HepG2 (cell line): ENCODE measurements around the gene AGRN.

Source experiments
- ATF6 ChIP-seq: sonication (generic); formaldehyde crosslinking; conservative IDR thresholded peaks from 2 replicates; pipeline ENCODE4 v1.4.0; 2020; ENCODE audit warnings: missing genetic modification reagents
- ESRRA ChIP-seq: sonication (generic); formaldehyde crosslinking; IDR thresholded peaks from 2 replicates; pipeline ENCODE4 v1.5.1; 2020; ENCODE audit warnings: mild to moderate bottlenecking, low read depth, missing genetic modification reagents
- GABPA ChIP-seq, 2 experiments: IDR thresholded peaks; 2 replicates each; pipeline ENCODE4 v1.6.1; 2011 to 2016; ENCODE audit warnings: low read depth in 2 of 2, low read length in 1 of 2, missing biosample characterization in 1 of 2, missing genetic modification characterization in 1 of 2
- HNRNPH1 ChIP-seq: fragments of 200-400 bp; formaldehyde crosslinking; optimal IDR thresholded peaks from 2 replicates; pipeline ENCODE3; 2017; ENCODE audit warnings: mild to moderate bottlenecking, low read depth, low read length
- POLR2A ChIP-seq, 2 experiments: IDR thresholded peaks; 2 replicates each; pipeline ENCODE4 v1.6.1; 2011; ENCODE audit warnings: low read depth in 2 of 2, low read length in 2 of 2, mild to moderate bottlenecking in 1 of 2, moderate library complexity in 1 of 2; ENCODE audit not compliant: insufficient read depth in 1 of 2
- POLR2AphosphoS5 ChIP-seq: IDR thresholded peaks from 2 replicates; pipeline ENCODE4 v1.6.1; 2012; ENCODE audit warnings: low read depth, low read length
- YY1 ChIP-seq: IDR thresholded peaks from 2 replicates; pipeline ENCODE4 v1.6.1; 2011; ENCODE audit warnings: low read length, low read depth, moderate library complexity, mild to moderate bottlenecking; ENCODE audit not compliant: insufficient read depth, insufficient replicate concordance
- ZKSCAN1 ChIP-seq: fragments of 150-350 bp; IDR thresholded peaks from 2 replicates; pipeline ENCODE4 v1.6.1; 2014; ENCODE audit warnings: low read length
- ZNF232 ChIP-seq: sonication (generic); formaldehyde crosslinking; IDR thresholded peaks from 2 replicates; pipeline ENCODE4 v1.4.0; 2020; ENCODE audit warnings: missing genetic modification reagents, borderline replicate concordance
- ZNF501 ChIP-seq: sonication (generic); formaldehyde crosslinking; IDR thresholded peaks from 2 replicates; pipeline ENCODE4 v1.5.1; 2020; ENCODE audit warnings: mild to moderate bottlenecking, moderate library complexity, missing genetic modification reagents

GRCh38 chr1:985126-985525 lies 34.8 kb upstream of the AGRN start:
- TF ChIP-seq ATF6 (CRISPR knock-in tag) (no peak), ZNF501 (CRISPR knock-in tag) (no peak), POLR2A (IDR thresholded peaks at IDR 0.05; ENCODE audit: insufficient read depth in 1 of 2, low read depth in 2 of 2, low read length in 2 of 2) (no peak), ZNF232 (no peak), GABPA (IDR thresholded peaks at IDR 0.05; ENCODE audit: low read depth, low read length) (no peak), GABPA (CRISPR knock-in tag; IDR thresholded peaks at IDR 0.05; ENCODE audit: low read depth) (no peak), POLR2AphosphoS5 (no peak), ESRRA (no peak), HNRNPH1 (no peak), YY1 (no peak), ZKSCAN1 (no peak)
